Body of pancreas (tissue), 4 donors: ENCODE results near the gene DYDC1.

Source experiments
- CTCF ChIP-seq, 7 experiments: fragments of 450-650 bp in 4 of 7; fragments of 200-600 bp in 3 of 7; sonication (generic) in 3 of 7; IDR thresholded peaks; one replicate each; pipeline ENCODE4 v1.5.1; 2016 to 2019; ENCODE audit warnings: antibody characterized with exemption in 7 of 7
- POLR2A ChIP-seq, 3 donors: fragments of 450-650 bp; IDR thresholded peaks; one replicate each; pipeline ENCODE4 v1.6.1; 2016; ENCODE audit warnings: antibody characterized with exemption in 3 of 3, mild to moderate bottlenecking in 2 of 3

- TF ChIP-seq CTCF (IDR thresholded peaks at IDR 0.05) = no peak
- no peak for TF ChIP-seq POLR2A (IDR thresholded peaks at IDR 0.05)
Observed at GRCh38 chr10:80320377-80320776, 36.2 kb downstream of the DYDC1 start.
